HepG2 (cell line): Measurements from ENCODE around the gene DPPA4. TPM values are rescaled to one million over a fixed set of nuclear protein-coding genes. Genes with fewer than 3 reads are reported as not detected.

Source experiments
- ATAC-seq: fragments of 200-7000 bp; cut with Tn5 transposase; 3 replicates; pipeline ENCODE4 v1.9.1; 2020; ENCODE audit warnings: mild to moderate bottlenecking, moderate library complexity
- BruUV-seq: library from RNA; stranded (reverse); fragments of 400-500 nt; replicated peaks from 2 replicates; lab custom pipeline; 2021; lab: Mats Ljungman, UMichigan
- CTCF ChIA-PET: fragments of 300-600 bp; formaldehyde crosslinking; extraction: SDS; loops from one replicate; lab custom pipeline; 2021; ENCODE audit warnings: low total read pairs, inconsistent platforms, low intra/inter-chr PET ratio; lab: Yijun Ruan, JAX
- POLR2A ChIA-PET: fragments of 350-600 bp; sonication (Branson Sonifier 250); formaldehyde crosslinking; loops from one replicate; lab custom pipeline; 2020; ENCODE audit warnings: antibody characterized with exemption, inconsistent platforms; lab: Yijun Ruan, JAX
- DNase-seq: peaks from one replicate; pipeline ENCODE4 v3.0.0-alpha.2; 2015; ENCODE audit warnings: low spot score
- FAIRE-seq: peaks from 3 replicates; lab custom pipeline; 2011; peaks lifted over from hg19 to GRCh38; lab: Jason Lieb, UNC
- H2AFZ ChIP-seq: one replicate; pipeline ENCODE4 v1.6.1; 2011; ENCODE audit warnings: low read length, inconsistent platforms
- H3K27ac ChIP-seq: fragments of 300-600 bp; 3 replicates; pipeline ENCODE4 v1.8.0; 2011; ENCODE audit warnings: mixed run types, mild to moderate bottlenecking, mixed read lengths, low read length, inconsistent platforms; ENCODE audit not compliant: insufficient read depth; ENCODE audit errors: extremely low read length
- H3K27me3 ChIP-seq, 2 experiments: fragments of 200-600 bp in 1 of 2; 2 replicates in 1 of 2; 3 replicates in 1 of 2; pipeline versions ENCODE4 v1.6.0 to v1.8.0; 2011; ENCODE audit warnings: low read length in 2 of 2, mild to moderate bottlenecking in 2 of 2, moderate library complexity in 2 of 2, inconsistent platforms in 1 of 2; ENCODE audit not compliant: insufficient read depth in 2 of 2, control insufficient read depth in 1 of 2
- H3K36me3 ChIP-seq, 2 experiments: fragments of 200-600 bp in 1 of 2; replicated peaks in 1 of 2; 2 replicates in 1 of 2; 3 replicates in 1 of 2; pipeline versions ENCODE4 v1.5.1 to v1.8.0; 2011; ENCODE audit warnings: low read length in 2 of 2, inconsistent platforms in 1 of 2; ENCODE audit not compliant: insufficient read depth in 2 of 2, control insufficient read depth in 1 of 2
- H3K4me1 ChIP-seq: 2 replicates; pipeline ENCODE4 v1.5.1; 2012; ENCODE audit warnings: low read length, inconsistent platforms; ENCODE audit not compliant: insufficient read depth
- H3K4me2 ChIP-seq: 2 replicates; pipeline ENCODE4 v1.6.0; 2011; ENCODE audit warnings: low read depth, low read length, inconsistent platforms
- H3K4me3 ChIP-seq, 3 experiments: fragments of 200-600 bp in 1 of 3; sonication (generic), shearing (Covaris generic) in 1 of 3; replicated peaks in 1 of 3; 2 replicates each; pipeline ENCODE4 v1.5.1; 2011 to 2016; ENCODE audit warnings: low read length in 3 of 3, inconsistent platforms in 2 of 3, low read depth in 2 of 3, mild to moderate bottlenecking in 2 of 3, control low read depth in 1 of 3, mixed read lengths in 1 of 3; ENCODE audit not compliant: insufficient read depth in 1 of 3
- H3K79me2 ChIP-seq: one replicate; pipeline ENCODE4 v1.6.1; 2011; ENCODE audit warnings: low read length, inconsistent platforms; ENCODE audit not compliant: insufficient read depth
- H3K9ac ChIP-seq: 2 replicates; pipeline ENCODE4 v1.6.0; 2011; ENCODE audit warnings: mild to moderate bottlenecking, low read depth, low read length, inconsistent platforms; ENCODE audit not compliant: insufficient read depth
- H3K9me3 ChIP-seq: 2 replicates; pipeline ENCODE4 v1.5.1; 2012; ENCODE audit warnings: mild to moderate bottlenecking, low read length
- H4K20me1 ChIP-seq: 2 replicates; pipeline ENCODE4 v1.6.0; 2011; ENCODE audit warnings: inconsistent platforms, mild to moderate bottlenecking, low read length, moderate library complexity; ENCODE audit not compliant: insufficient read depth
- AKAP8 ChIP-seq: sonication (generic); formaldehyde crosslinking; IDR thresholded peaks from 2 replicates; pipeline ENCODE4 v1.5.1; 2020; ENCODE audit warnings: mild to moderate bottlenecking, missing genetic modification reagents
- BATF2 ChIP-seq: sonication (generic); formaldehyde crosslinking; IDR thresholded peaks from 2 replicates; pipeline ENCODE4 v1.8.0; 2022; ENCODE audit warnings: mild to moderate bottlenecking, missing genetic modification reagents, moderate library complexity
- IKZF1 ChIP-seq: fragments of 450-650 bp; IDR thresholded peaks from 2 replicates; pipeline ENCODE4 v1.7.1; 2016
- KLF9 ChIP-seq: IDR thresholded peaks from 2 replicates; pipeline ENCODE4 v1.6.1; 2016; ENCODE audit warnings: low read depth
- MIER2 ChIP-seq: IDR thresholded peaks from 2 replicates; pipeline ENCODE4 v1.6.1; 2016; ENCODE audit warnings: missing biosample characterization, missing genetic modification reagents
- NR3C1 ChIP-seq: sonication (generic); formaldehyde crosslinking; IDR thresholded peaks from 2 replicates; pipeline ENCODE4 v1.4.0; 2020; ENCODE audit warnings: missing genetic modification reagents
- RFX1 ChIP-seq: fragments of 450-650 bp; IDR thresholded peaks from 2 replicates; pipeline ENCODE4 v1.6.1; 2017
- SAFB2 ChIP-seq: sonication (generic); formaldehyde crosslinking; IDR thresholded peaks from 2 replicates; pipeline ENCODE4 v1.5.1; 2020; ENCODE audit warnings: missing genetic modification reagents, low read depth, mild to moderate bottlenecking, borderline replicate concordance
- ZBTB21 ChIP-seq: sonication (generic); formaldehyde crosslinking; IDR thresholded peaks from 2 replicates; pipeline ENCODE4 v1.4.0; 2020; ENCODE audit warnings: missing genetic modification reagents
- ZNF235 ChIP-seq: sonication (generic); formaldehyde crosslinking; IDR thresholded peaks from 2 replicates; pipeline ENCODE4 v1.8.1; 2023; ENCODE audit warnings: mild to moderate bottlenecking, missing genetic modification reagents, borderline replicate concordance
- ZNF329 ChIP-seq: sonication (generic); formaldehyde crosslinking; IDR thresholded peaks from 2 replicates; pipeline ENCODE4 v1.9.0; 2021; ENCODE audit warnings: low read depth, mild to moderate bottlenecking, missing genetic modification reagents
- ZNF484 ChIP-seq: sonication (generic); formaldehyde crosslinking; IDR thresholded peaks from 2 replicates; pipeline ENCODE4 v1.5.1; 2020; ENCODE audit warnings: mild to moderate bottlenecking, low read depth, missing genetic modification reagents, borderline replicate concordance
- ZNF552 ChIP-seq: sonication (generic); formaldehyde crosslinking; IDR thresholded peaks from 2 replicates; pipeline ENCODE4 v1.9.0; 2022; ENCODE audit warnings: missing genetic modification reagents, mild to moderate bottlenecking, borderline replicate concordance
- ZNF704 ChIP-seq: sonication (generic); formaldehyde crosslinking; IDR thresholded peaks from 2 replicates; pipeline ENCODE4 v1.8.1; 2023; ENCODE audit warnings: mild to moderate bottlenecking, inconsistent platforms, moderate library complexity, missing genetic modification reagents, borderline replicate concordance
- ZNF75D ChIP-seq: sonication (generic); formaldehyde crosslinking; IDR thresholded peaks from 2 replicates; pipeline ENCODE4 v1.8.1; 2023; ENCODE audit warnings: missing genetic modification reagents, mild to moderate bottlenecking, borderline replicate concordance
- WGBS: methylation state at CpG from one replicate; pipeline ENCODE4 v1.1.6; 2017; ENCODE audit warnings: low lambda C conversion rate; 5-methylcytosine and 5-hydroxymethylcytosine counted together
- in situ Hi-C: cut with HindIII; loops from 2 replicates; pipeline ENCODE4 v1.10.0; 2017; ENCODE audit warnings: low pct_unique_long_range_greater_than_20kb; ENCODE audit not compliant: extremely low pct_ligation_motif_present
- intact Hi-C: fragments of 100-400 bp; cut with micrococcal nuclease; formaldehyde crosslinking; loops from one replicate; pipeline ENCODE4 v1.10.0; 2022; ENCODE audit not compliant: unreplicated experiment
- polyA plus RNA-seq, 8 experiments: library from polyadenylated mRNA; depleted of rRNA in 3 of 8; stranded (reverse) in 7 of 8; unstranded in 1 of 8; fragments of >200 nt; fragmentation: Illumina TruSeq in 4 of 8; extraction: Trizol in 4 of 8; gene quantifications; 2 replicates each; pipeline versions ENCODE4 v1.2.1 to v1.2.3, GENCODE V29; 2011 to 2016; ENCODE audit warnings: low read depth in 4 of 8, missing spikeins in 1 of 8, mixed read lengths in 1 of 8; ENCODE audit not compliant: insufficient read depth in 1 of 8
- total RNA-seq, 5 experiments: library from RNA; depleted of rRNA; stranded (reverse); fragments of >200 nt; fragmentation: Illumina TruSeq; extraction: Trizol; gene quantifications; 2 replicates each; pipeline ENCODE4 v1.2.3, GENCODE V29; 2016; ENCODE audit warnings: low read depth in 1 of 5

DPPA4 gene
- total and polyA plus RNA-seq, 2 of the 13 experiments (the other 11 are each of a cell fraction or from before 2014, with no cell fraction given) = not detected

DNA sequence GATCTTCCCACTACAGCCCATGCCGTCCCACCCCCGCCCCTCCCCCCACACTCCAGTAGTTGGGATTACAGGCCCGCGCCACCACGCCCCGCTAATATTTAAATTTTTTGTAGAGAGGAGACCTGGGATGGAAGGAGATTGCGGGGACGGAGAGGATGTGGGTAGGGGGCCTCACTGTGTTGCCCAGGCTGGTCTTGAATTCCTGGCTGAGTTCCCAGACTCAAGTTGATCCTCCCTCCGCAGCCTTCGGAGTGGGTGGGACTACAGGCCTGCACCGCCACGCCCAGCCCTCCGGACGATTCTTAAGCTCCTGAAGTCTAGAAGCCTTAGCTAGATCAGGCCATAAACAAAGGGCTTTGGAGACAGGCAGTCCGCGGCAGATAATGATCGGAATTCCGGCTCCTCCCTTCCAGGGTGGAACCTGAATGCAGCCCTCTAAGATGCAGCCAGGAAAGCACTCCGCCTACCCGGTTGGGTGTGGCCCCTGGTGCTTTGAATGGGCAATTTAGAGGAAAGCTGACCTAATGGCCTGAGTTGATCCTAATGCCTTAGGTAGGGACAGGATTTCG, 21.1 kb downstream of the DPPA4 start, which contains the start of gene DPPA2:
TSS of gene DPPA2 (minus strand) at position 356 of the 569 bp plus-strand sequence. CDS start 1,975 bp downstream, outside the sequence.
- ATAC-seq = no peak
- CTCF ChIA-PET = no interaction called here

More for the DNA sequence above, 21.1 kb downstream of the DPPA4 start, which contains the start of gene DPPA2:
- Histone ChIP-seq H3K4me3 (no peak within 1 kb of the TSS), H3K9me3 (no peaks in the 10 kb centered on the region), H3K79me2 (no peaks in the 10 kb centered on the region), H3K9ac (no peak within 1 kb of the TSS), H4K20me1 (no peaks in the 10 kb centered on the region), H3K4me2 (no peak within 1 kb of the TSS), H3K27me3 (no peaks in the 10 kb centered on the region), H3K4me1 (no peaks in the 10 kb centered on the region), H3K36me3 (no peaks in the 10 kb centered on the region), H2AFZ (no peak within 1 kb of the TSS), H3K27ac (no peak within 1 kb of the TSS)
- POLR2A ChIA-PET = no interaction called here
- no TSS peak for BruUV-seq
- WGBS = 52% methylated on average over 9 of the region's 21 CpGs
- TF ChIP-seq ZBTB21 (CRISPR knock-in tag) (no peak), ZNF552 (CRISPR knock-in tag) (no peak), RFX1 (no peak), ZNF235 (no peak), BATF2 (no peak), KLF9 (CRISPR knock-in tag) (no peak), ZNF329 (no peak), IKZF1 (no peak), ZNF75D (CRISPR knock-in tag) (no peak), ZNF704 (no peak), AKAP8 (CRISPR knock-in tag) (no peak), NR3C1 (no peak), ZNF484 (CRISPR knock-in tag) (no peak), SAFB2 (CRISPR knock-in tag) (no peak), MIER2 (no peak)
- no peak for DNase-seq
- in situ Hi-C loops (no loop called here), intact Hi-C loops (no loop called here)
- no peak for FAIRE-seq
